Measurements from ENCODE around the gene CXCL11. TPM values are rescaled to one million over a fixed set of nuclear protein-coding genes. Genes with fewer than 3 reads are reported as not detected.
"Not testable (repeated sequence)": the region's sequence is repeated elsewhere in the genome, so short reads cannot be mapped to it uniquely, and the experiment has no call there.

CXCL11 gene
- total and polyA plus RNA-seq, 9 of the 15 experiments (the other 6 are each of a cell fraction or from before 2014, with no cell fraction given), result 2.1 to 9.1 (median 4.5) TPM

DNA sequence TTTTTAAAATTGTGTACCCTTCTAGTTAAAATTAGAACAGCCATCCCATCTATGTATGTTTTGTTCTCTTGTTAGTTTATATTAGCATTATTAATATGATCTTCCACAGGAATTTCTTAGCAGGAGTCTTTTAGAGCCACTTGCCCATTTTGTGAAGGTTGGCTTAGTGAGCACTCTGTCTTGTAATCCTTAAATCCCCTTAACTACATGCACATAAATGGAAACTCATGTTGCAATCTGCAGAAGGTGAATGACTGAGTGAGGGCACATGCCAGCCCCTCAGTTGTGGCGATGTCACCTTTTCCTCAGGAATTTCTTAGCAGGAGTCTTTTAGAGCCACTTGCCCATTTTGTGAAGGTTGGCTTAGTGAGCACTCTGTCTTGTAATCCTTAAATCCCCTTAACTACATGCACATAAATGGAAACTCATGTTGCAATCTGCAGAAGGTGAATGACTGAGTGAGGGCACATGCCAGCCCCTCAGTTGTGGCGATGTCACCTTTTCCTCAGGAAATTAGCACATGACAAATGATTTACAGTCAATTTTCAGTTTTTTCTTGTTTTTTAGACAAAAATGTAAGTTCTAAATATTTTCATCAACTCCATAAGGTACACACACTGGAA, 37.2 kb downstream of the CXCL11 start:
- WGBS (ENCODE audit: insufficient coverage, low coverage, missing lambda C conversion rate), result 56% methylated on average over 2 of the region's 2 CpGs
- H3K4me2 ChIP-seq (ENCODE audit: insufficient read depth, low read length); DNase-seq (ENCODE audit: extremely low read depth in 1 of 4, low spot score in 3 of 4); FAIRE-seq; H3K9me1 ChIP-seq (ENCODE audit: control insufficient read depth, insufficient read depth, low read length); H3K36me3 ChIP-seq (ENCODE audit: control insufficient read depth, insufficient read depth, low read length); H3K27me3 ChIP-seq (ENCODE audit: control insufficient read depth in 2 of 2, insufficient read depth in 2 of 2, low read length in 2 of 2); H3K4me1 ChIP-seq (replicated peaks in 1 of 2; ENCODE audit: control insufficient read depth in 2 of 2, insufficient read depth in 2 of 2, low read length in 2 of 2); H3K9me3 ChIP-seq (replicated peaks; ENCODE audit: control insufficient read depth, insufficient read depth, low read depth, low read length); H3K4me3 ChIP-seq; H3K79me2 ChIP-seq (ENCODE audit: control insufficient read depth, insufficient read depth, low read length); H3K9ac ChIP-seq (ENCODE audit: insufficient read depth in 1 of 2, low read depth in 2 of 2, low read length in 2 of 2); ATAC-seq; H2AFZ ChIP-seq (ENCODE audit: low read depth, low read length); BruUV-seq (replicated peaks); H4K20me1 ChIP-seq (replicated peaks; ENCODE audit: control insufficient read depth, insufficient read depth, low read length); H3K27ac ChIP-seq (ENCODE audit: extremely low read depth, low read depth, low read length): not testable (repeated sequence)
- ChIA-PET POLR2A (interaction anchor here (1.1 kb wide), 1 partner anchor 75 kb away, joined by 3 read pairs; the partner anchor contains the start of gene ART3), CTCF (ENCODE audit: low intra/inter-chr PET ratio) (interaction anchor here (0.9 kb wide), 1 partner anchor 68 kb away, joined by 4 read pairs; no protein-coding TSS in a partner anchor)
- in situ Hi-C loops (cut with MboI) (loop anchor here (5.0 kb wide), 1 partner anchor 69 kb away; no protein-coding TSS in a partner anchor), intact Hi-C loops (cut with micrococcal nuclease) (loop anchor here (5.0 kb wide), 2 partner anchors 429 to 499 kb away; no protein-coding TSS in a partner anchor)

DNA sequence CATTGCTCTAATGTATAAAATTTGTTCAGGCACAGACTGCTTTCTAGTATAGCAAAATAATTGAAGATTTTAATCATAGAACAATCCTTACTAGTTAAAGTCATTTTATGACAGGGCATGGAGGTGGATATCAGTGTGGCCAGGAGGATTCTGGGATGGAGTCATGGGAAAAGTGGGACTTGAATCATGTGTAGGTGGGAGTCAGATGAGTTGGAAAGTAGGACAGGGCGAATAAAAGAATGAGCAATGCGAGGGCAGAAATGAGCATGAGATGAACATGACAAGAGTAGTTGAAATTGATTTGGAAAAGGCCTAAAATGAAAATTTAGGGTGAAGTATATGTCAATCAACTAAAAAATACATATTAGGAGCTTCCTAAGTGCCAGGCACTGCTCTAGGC, 37.9 kb downstream of the CXCL11 start:
- POLR2A ChIA-PET, result no interaction called here
- intact Hi-C loops (cut with micrococcal nuclease) (loop anchor here (5.0 kb wide), 2 partner anchors 429 to 499 kb away; no protein-coding TSS in a partner anchor), in situ Hi-C loops (cut with MboI) (loop anchor here (5.0 kb wide), 1 partner anchor 69 kb away; no protein-coding TSS in a partner anchor)
- TF ChIP-seq SRSF9 (IDR thresholded peaks at IDR 0.05; ENCODE audit: borderline replicate concordance, low read depth, low read length) (no peak), CHD1 (IDR thresholded peaks at IDR 0.05; ENCODE audit: low read length) (no peak), PHF21A (IDR thresholded peaks at IDR 0.05; ENCODE audit: borderline replicate concordance, low read depth) (no peak), BCL6 (CRISPR knock-in tag; IDR thresholded peaks at IDR 0.05) (no peak), RBM39 (optimal IDR thresholded peaks at IDR 0.05; ENCODE audit: low read depth, low read length) (no peak), ARID2 (IDR thresholded peaks at IDR 0.05) (no peak)
- TF ChIP-seq, protein P1, sequence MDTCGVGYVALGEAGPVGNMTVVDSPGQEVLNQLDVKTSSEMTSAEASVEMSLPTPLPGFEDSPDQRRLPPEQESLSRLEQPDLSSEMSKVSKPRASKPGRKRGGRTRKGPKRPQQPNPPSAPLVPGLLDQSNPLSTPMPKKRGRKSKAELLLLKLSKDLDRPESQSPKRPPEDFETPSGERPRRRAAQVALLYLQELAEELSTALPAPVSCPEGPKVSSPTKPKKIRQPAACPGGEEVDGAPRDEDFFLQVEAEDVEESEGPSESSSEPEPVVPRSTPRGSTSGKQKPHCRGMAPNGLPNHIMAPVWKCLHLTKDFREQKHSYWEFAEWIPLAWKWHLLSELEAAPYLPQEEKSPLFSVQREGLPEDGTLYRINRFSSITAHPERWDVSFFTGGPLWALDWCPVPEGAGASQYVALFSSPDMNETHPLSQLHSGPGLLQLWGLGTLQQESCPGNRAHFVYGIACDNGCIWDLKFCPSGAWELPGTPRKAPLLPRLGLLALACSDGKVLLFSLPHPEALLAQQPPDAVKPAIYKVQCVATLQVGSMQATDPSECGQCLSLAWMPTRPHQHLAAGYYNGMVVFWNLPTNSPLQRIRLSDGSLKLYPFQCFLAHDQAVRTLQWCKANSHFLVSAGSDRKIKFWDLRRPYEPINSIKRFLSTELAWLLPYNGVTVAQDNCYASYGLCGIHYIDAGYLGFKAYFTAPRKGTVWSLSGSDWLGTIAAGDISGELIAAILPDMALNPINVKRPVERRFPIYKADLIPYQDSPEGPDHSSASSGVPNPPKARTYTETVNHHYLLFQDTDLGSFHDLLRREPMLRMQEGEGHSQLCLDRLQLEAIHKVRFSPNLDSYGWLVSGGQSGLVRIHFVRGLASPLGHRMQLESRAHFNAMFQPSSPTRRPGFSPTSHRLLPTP (IDR thresholded peaks at IDR 0.05; ENCODE audit: borderline replicate concordance, extremely low read depth, insufficient read length), result no peak
- H3K9me3 ChIP-seq (replicated peaks; ENCODE audit: control insufficient read depth, insufficient read depth, low read depth, low read length), result no peaks in the 10 kb centered on the region
- DNase-seq (ENCODE audit: extremely low read depth in 1 of 4, low spot score in 3 of 4) (no peak), ATAC-seq (no peak), FAIRE-seq (no peak)
- no peak overlapping the region for H3K27ac ChIP-seq (ENCODE audit: extremely low read depth, low read depth, low read length)
- no peak overlapping the region for H3K4me3 ChIP-seq
- H3K27me3 ChIP-seq (ENCODE audit: control insufficient read depth in 2 of 2, insufficient read depth in 2 of 2, low read length in 2 of 2), result no peaks in the 10 kb centered on the region
- BruUV-seq (replicated peaks), result no TSS peak
- H3K4me1 ChIP-seq (replicated peaks in 1 of 2; ENCODE audit: control insufficient read depth in 2 of 2, insufficient read depth in 2 of 2, low read length in 2 of 2), result peaks cover 0 to 5% of the 10 kb centered on the region in 2 experiments; a peak in 2 of 5 replicates
- H3K9me1 ChIP-seq (ENCODE audit: control insufficient read depth, insufficient read depth, low read length), result no peaks in the 10 kb centered on the region
- H2AFZ ChIP-seq (ENCODE audit: low read depth, low read length), result no peak overlapping the region
- CTCF ChIA-PET (ENCODE audit: low intra/inter-chr PET ratio), result interaction anchor here (0.9 kb wide), 1 partner anchor 69 kb away, joined by 4 read pairs; no protein-coding TSS in a partner anchor
- no peaks in the 10 kb centered on the region for H4K20me1 ChIP-seq (replicated peaks; ENCODE audit: control insufficient read depth, insufficient read depth, low read length)
- no peak overlapping the region for H3K4me2 ChIP-seq (ENCODE audit: insufficient read depth, low read length)
- H3K36me3 ChIP-seq (ENCODE audit: control insufficient read depth, insufficient read depth, low read length), result no peaks in the 10 kb centered on the region
- no peaks in the 10 kb centered on the region for H3K79me2 ChIP-seq (ENCODE audit: control insufficient read depth, insufficient read depth, low read length)
- no peak overlapping the region for H3K9ac ChIP-seq (ENCODE audit: insufficient read depth in 1 of 2, low read depth in 2 of 2, low read length in 2 of 2)
- WGBS (ENCODE audit: insufficient coverage, low coverage, missing lambda C conversion rate), result 4% methylated on average over 2 of the region's 2 CpGs
